ENCODE measurements around the gene P2RY12. TPM values are rescaled to one million over a fixed set of nuclear protein-coding genes. Genes with fewer than 3 reads are reported as not detected.

P2RY12 gene
- total RNA-seq, 1 donor from 2014 or later = not detected

- no peaks in the 10 kb centered on the region for H3K27me3 Mint-ChIP-seq (ENCODE audit: low read depth)
- H3K27ac Mint-ChIP-seq (ENCODE audit: unreplicated experiment) = no peak within 1 kb of the TSS
- no peaks in the 10 kb centered on the region for H3K36me3 Mint-ChIP-seq (ENCODE audit: low read depth)
- TF ChIP-seq, protein P1, sequence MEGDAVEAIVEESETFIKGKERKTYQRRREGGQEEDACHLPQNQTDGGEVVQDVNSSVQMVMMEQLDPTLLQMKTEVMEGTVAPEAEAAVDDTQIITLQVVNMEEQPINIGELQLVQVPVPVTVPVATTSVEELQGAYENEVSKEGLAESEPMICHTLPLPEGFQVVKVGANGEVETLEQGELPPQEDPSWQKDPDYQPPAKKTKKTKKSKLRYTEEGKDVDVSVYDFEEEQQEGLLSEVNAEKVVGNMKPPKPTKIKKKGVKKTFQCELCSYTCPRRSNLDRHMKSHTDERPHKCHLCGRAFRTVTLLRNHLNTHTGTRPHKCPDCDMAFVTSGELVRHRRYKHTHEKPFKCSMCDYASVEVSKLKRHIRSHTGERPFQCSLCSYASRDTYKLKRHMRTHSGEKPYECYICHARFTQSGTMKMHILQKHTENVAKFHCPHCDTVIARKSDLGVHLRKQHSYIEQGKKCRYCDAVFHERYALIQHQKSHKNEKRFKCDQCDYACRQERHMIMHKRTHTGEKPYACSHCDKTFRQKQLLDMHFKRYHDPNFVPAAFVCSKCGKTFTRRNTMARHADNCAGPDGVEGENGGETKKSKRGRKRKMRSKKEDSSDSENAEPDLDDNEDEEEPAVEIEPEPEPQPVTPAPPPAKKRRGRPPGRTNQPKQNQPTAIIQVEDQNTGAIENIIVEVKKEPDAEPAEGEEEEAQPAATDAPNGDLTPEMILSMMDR (conservative IDR thresholded peaks at IDR 0.05) = no peak
- no peak for DNase-seq (ENCODE audit: low read depth, low spot score)
- H3K9me3 Mint-ChIP-seq = peaks cover 3% of the 10 kb centered on the region
- no peak within 1 kb of the TSS for H3K4me3 Mint-ChIP-seq
- H3K4me1 Mint-ChIP-seq = no peaks in the 10 kb centered on the region
Observed at GRCh38 chr3:151316267-151316991, 68.1 kb downstream of the P2RY12 start, which contains the start of gene GPR87. GPR87 (minus strand) TSS chr3:151316820; CDS start chr3:151300100, 16,720 bp downstream.

DNA sequence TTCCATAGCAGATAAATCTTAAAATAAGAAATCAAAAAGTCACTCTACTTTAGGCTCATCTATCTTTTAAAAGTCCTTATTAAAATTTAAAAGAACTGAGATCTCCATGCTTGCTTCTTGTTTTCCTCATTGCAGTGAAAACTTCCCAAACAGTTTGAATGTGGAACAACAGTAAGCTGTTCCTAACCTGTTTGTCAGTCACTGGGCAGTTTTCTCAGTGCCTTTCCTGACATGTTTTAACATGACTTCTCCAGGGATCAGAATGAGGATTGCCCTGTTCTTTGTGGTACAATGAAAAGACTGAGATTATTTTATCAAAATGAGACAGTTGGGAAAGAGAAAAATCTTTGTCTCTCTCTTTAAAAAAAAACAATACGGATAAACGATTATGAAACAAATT lies 68.7 kb downstream of the P2RY12 start:
- H3K4me1 Mint-ChIP-seq = no peaks in the 10 kb centered on the region
- no peak overlapping the region for H3K27ac Mint-ChIP-seq (ENCODE audit: unreplicated experiment)
- H3K9me3 Mint-ChIP-seq = peaks cover 3% of the 10 kb centered on the region
- H3K27me3 Mint-ChIP-seq (ENCODE audit: low read depth) = no peaks in the 10 kb centered on the region
- DNase-seq (ENCODE audit: low read depth, low spot score) = no peak
- TF ChIP-seq, protein P1 (conservative IDR thresholded peaks at IDR 0.05) = no peak
- H3K4me3 Mint-ChIP-seq = no peak overlapping the region
- H3K36me3 Mint-ChIP-seq (ENCODE audit: low read depth) = no peaks in the 10 kb centered on the region

DNA sequence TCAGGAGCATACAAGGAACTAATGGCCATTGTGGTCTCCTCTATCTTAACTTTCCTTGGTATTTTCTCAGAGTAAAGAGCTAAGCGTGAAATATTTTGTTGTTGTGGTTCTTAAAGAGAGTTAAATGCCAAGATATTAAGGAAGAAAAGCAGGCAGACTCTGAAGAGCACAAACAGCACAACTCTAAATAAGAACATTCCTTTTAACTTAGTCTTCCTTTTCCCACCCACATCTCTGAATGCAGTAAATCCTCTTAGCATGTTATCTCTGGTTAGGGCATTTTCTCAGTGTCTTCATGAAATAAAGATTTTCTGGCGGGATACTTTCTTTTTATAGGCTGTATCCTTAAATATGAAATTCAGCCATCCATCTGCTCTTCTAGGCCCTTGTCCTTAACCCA lies 69.4 kb downstream of the P2RY12 start:
- no peaks in the 10 kb centered on the region for H3K27me3 Mint-ChIP-seq (ENCODE audit: low read depth)
- H3K36me3 Mint-ChIP-seq (ENCODE audit: low read depth) = no peaks in the 10 kb centered on the region
- no peaks in the 10 kb centered on the region for H3K4me1 Mint-ChIP-seq
- peaks cover 3% of the 10 kb centered on the region for H3K9me3 Mint-ChIP-seq
- TF ChIP-seq, protein P1 (conservative IDR thresholded peaks at IDR 0.05) = no peak
- no peak overlapping the region for H3K27ac Mint-ChIP-seq (ENCODE audit: unreplicated experiment)
- H3K4me3 Mint-ChIP-seq = no peak overlapping the region
- no peak for DNase-seq (ENCODE audit: low read depth, low spot score)

DNA sequence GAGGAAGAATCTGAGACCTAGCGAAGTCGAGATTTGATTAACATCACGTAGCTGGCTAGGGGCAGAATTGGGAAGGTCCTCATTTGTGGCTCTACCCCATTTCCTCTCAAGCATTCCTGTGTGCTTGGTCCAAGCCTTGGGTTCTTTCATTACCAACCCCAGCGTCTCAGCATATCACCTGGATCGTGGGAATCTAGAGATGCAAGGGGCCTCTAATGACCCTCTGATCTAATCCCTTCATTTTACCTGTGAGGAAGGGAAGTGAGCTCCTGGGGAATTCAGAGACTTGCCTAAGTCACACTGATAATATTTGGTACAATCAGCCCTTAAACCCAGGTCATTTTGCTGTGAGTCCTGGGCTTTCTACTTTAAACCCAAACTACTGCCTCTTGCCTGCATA lies 70.0 kb downstream of the P2RY12 start:
- H3K27ac Mint-ChIP-seq (ENCODE audit: unreplicated experiment) = no peak overlapping the region
- DNase-seq (ENCODE audit: low read depth, low spot score) = no peak
- H3K36me3 Mint-ChIP-seq (ENCODE audit: low read depth) = no peaks in the 10 kb centered on the region
- TF ChIP-seq, protein P1 (conservative IDR thresholded peaks at IDR 0.05) = no peak
- peaks cover 3% of the 10 kb centered on the region for H3K9me3 Mint-ChIP-seq
- H3K4me1 Mint-ChIP-seq = no peaks in the 10 kb centered on the region
- no peaks in the 10 kb centered on the region for H3K27me3 Mint-ChIP-seq (ENCODE audit: low read depth)
- H3K4me3 Mint-ChIP-seq = no peak overlapping the region

DNA sequence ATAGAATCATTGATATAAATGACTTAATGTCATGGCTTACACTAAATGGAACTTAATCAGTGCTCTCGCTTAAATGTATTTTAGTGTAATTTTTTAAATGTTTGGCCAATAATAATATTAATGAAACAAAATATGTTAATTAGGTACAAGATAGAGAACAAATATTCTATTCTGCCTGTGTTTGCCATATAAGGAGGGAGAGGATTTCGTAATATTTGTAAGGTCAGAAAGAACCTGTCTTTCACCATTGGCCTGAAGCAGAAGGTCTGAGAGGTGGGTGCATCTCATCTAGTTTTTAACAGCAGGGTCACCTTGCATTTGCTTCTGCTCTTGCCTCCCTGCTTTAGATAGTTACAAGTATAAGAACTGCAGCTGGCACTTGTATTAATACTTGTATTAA lies 70.4 kb downstream of the P2RY12 start:
- DNase-seq (ENCODE audit: low read depth, low spot score) = no peak
- H3K27me3 Mint-ChIP-seq (ENCODE audit: low read depth) = no peaks in the 10 kb centered on the region
- H3K4me3 Mint-ChIP-seq = no peak overlapping the region
- peaks cover 3% of the 10 kb centered on the region for H3K9me3 Mint-ChIP-seq
- H3K36me3 Mint-ChIP-seq (ENCODE audit: low read depth) = no peaks in the 10 kb centered on the region
- TF ChIP-seq, protein P1 (conservative IDR thresholded peaks at IDR 0.05) = no peak
- no peaks in the 10 kb centered on the region for H3K4me1 Mint-ChIP-seq
- no peak overlapping the region for H3K27ac Mint-ChIP-seq (ENCODE audit: unreplicated experiment)

Data from neural crest cell (in vitro differentiated cells).